GM10266 (cell line): ENCODE data around the gene GRIN2D.
A peak's percentile ranks its signal among the peaks of the same experiment; 100 is the strongest.

Source experiments
- DNase-seq: peaks from one replicate; pipeline ENCODE4 v3.0.0; 2012; ENCODE audit errors: extremely low spot score
- TF ChIP-seq, protein P1 (sequence below): IDR thresholded peaks from 2 replicates; pipeline ENCODE4 v1.5.1; 2012; ENCODE audit warnings: mild to moderate bottlenecking, low read depth; ENCODE audit not compliant: control insufficient read depth, insufficient read depth; ENCODE audit errors: missing control alignments

GRIN2D gene

DNA sequence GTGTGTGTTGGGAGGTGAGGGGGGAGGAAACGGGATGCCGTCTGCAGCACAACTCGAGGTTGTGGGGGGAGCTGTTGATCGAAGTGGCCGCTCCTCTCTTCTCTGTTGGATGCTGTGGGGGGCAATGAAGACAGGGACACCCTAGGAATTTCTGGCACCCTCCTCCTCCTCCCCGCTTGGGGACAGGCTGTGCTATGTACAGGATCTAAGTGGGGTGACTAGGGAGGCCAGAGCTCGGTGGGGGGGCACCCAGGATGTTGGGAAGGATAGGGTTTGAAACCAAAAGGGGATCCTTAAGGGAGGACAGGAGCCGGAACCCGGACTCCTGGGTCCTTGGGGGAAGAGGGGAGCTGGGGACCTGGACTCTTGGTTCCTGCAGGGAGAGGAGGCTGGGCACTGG is 2.0 kb downstream of the GRIN2D start:
- DNase-seq, result peak; percentile 25
- TF ChIP-seq, protein P1, sequence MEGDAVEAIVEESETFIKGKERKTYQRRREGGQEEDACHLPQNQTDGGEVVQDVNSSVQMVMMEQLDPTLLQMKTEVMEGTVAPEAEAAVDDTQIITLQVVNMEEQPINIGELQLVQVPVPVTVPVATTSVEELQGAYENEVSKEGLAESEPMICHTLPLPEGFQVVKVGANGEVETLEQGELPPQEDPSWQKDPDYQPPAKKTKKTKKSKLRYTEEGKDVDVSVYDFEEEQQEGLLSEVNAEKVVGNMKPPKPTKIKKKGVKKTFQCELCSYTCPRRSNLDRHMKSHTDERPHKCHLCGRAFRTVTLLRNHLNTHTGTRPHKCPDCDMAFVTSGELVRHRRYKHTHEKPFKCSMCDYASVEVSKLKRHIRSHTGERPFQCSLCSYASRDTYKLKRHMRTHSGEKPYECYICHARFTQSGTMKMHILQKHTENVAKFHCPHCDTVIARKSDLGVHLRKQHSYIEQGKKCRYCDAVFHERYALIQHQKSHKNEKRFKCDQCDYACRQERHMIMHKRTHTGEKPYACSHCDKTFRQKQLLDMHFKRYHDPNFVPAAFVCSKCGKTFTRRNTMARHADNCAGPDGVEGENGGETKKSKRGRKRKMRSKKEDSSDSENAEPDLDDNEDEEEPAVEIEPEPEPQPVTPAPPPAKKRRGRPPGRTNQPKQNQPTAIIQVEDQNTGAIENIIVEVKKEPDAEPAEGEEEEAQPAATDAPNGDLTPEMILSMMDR, result no peak

- TF ChIP-seq, protein P1, result no peak
- no peak for DNase-seq
Observed at GRCh38 chr19:48396016-48396823, 2.8 kb downstream of the GRIN2D start.

DNA sequence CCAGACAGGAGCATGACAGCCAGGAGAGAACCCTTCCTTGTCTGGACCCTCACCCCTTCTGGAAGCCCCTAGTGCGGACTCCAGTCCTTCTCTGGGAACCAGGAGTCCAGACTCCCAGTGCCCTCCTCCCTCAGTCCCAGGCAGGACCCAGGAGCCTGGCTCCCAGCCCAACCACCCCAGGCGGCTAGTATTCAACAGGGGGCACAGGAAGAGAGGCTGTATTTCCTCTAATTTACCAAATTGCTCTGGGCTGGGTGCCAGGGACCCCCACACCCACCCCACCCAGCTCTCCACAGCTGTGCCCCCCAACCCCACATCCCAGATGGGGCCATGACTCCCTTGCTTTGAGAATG is 3.3 kb downstream of the GRIN2D start:
- TF ChIP-seq, protein P1, result no peak
- DNase-seq, result peak; percentile 30

- peak; percentile 23 for DNase-seq
- TF ChIP-seq, protein P1, result no peak
Observed at GRCh38 chr19:48397263-48398101, 4.0 kb downstream of the GRIN2D start.

GRCh38 chr19:48398102-48398374 is 4.6 kb downstream of the GRIN2D start:
- no peak for DNase-seq
- TF ChIP-seq, protein P1, result no peak

- TF ChIP-seq, protein P1, result no peak
- DNase-seq, result peak; percentile 94
Observed at GRCh38 chr19:48398375-48399235, 5.1 kb downstream of the GRIN2D start.
